HepG2 (cell line): ENCODE measurements around the gene NRBP1. TPM values are rescaled to one million over a fixed set of nuclear protein-coding genes. Genes with fewer than 3 reads are reported as not detected.
A peak's percentile ranks its signal among the peaks of the same experiment; 100 is the strongest.

Experiments
- AHR ChIP-seq: IDR thresholded peaks from 2 replicates; pipeline ENCODE4 v1.6.1; 2018; ENCODE audit warnings: missing genetic modification reagents, missing compliant biosample characterization
- LCORL ChIP-seq, 2 experiments: fragments of 450-650 bp in 1 of 2; sonication (generic) in 1 of 2; formaldehyde crosslinking in 1 of 2; IDR thresholded peaks; 2 replicates each; pipeline versions ENCODE4 v1.5.0 to v1.6.1; 2017 to 2020; ENCODE audit warnings: antibody characterized with exemption in 1 of 2, missing genetic modification reagents in 1 of 2
- MAFG ChIP-seq: sonication (generic); formaldehyde crosslinking; IDR thresholded peaks from 2 replicates; pipeline ENCODE4 v1.5.1; 2020; ENCODE audit warnings: mild to moderate bottlenecking, missing genetic modification reagents
- MIXL1 ChIP-seq: IDR thresholded peaks from 2 replicates; pipeline ENCODE4 v1.6.1; 2016
- NBN ChIP-seq: fragments of 450-650 bp; conservative IDR thresholded peaks from 2 replicates; pipeline ENCODE4 v1.6.1; 2017
- PAF1 ChIP-seq: IDR thresholded peaks from 2 replicates; pipeline ENCODE4 v1.6.1; 2016; ENCODE audit warnings: missing genetic modification reagents, missing compliant biosample characterization
- RFXANK ChIP-seq: IDR thresholded peaks from 2 replicates; pipeline ENCODE4 v1.6.1; 2016
- SP1 ChIP-seq, 2 experiments: fragments of 450-650 bp in 1 of 2; sonication (generic) in 1 of 2; formaldehyde crosslinking in 1 of 2; IDR thresholded peaks; 2 replicates each; pipeline versions ENCODE4 v1.4.0 to v1.6.1; 2016 to 2020; ENCODE audit warnings: missing genetic modification reagents in 1 of 2
- ZIK1 ChIP-seq: sonication (generic); formaldehyde crosslinking; IDR thresholded peaks from 2 replicates; pipeline ENCODE4 v1.5.0; 2020; ENCODE audit warnings: mild to moderate bottlenecking, low read depth, missing genetic modification reagents, borderline replicate concordance
- ZMYM3 ChIP-seq: sonication (generic); formaldehyde crosslinking; IDR thresholded peaks from 2 replicates; pipeline ENCODE4 v1.5.1; 2020; ENCODE audit warnings: mild to moderate bottlenecking, missing genetic modification reagents
- ZNF136 ChIP-seq: sonication (generic); formaldehyde crosslinking; IDR thresholded peaks from 2 replicates; pipeline ENCODE4 v1.8.1; 2022; ENCODE audit warnings: low read depth, mild to moderate bottlenecking, moderate library complexity, missing genetic modification reagents
- ZNF274 ChIP-seq: sonication (generic); formaldehyde crosslinking; IDR thresholded peaks from 2 replicates; pipeline ENCODE4 v1.5.1; 2020; ENCODE audit warnings: mild to moderate bottlenecking, missing genetic modification reagents
- ZNF362 ChIP-seq: sonication (generic); formaldehyde crosslinking; IDR thresholded peaks from 2 replicates; pipeline ENCODE4 v1.4.0; 2020; ENCODE audit warnings: missing genetic modification reagents, mild to moderate bottlenecking, borderline replicate concordance
- ZNF710 ChIP-seq: sonication (generic); formaldehyde crosslinking; IDR thresholded peaks from 2 replicates; pipeline ENCODE4 v1.5.0; 2020; ENCODE audit warnings: mild to moderate bottlenecking, missing genetic modification reagents, borderline replicate concordance
- ZNF766 ChIP-seq: sonication (generic); formaldehyde crosslinking; IDR thresholded peaks from 2 replicates; pipeline ENCODE4 v1.5.0; 2020; ENCODE audit warnings: missing genetic modification reagents, borderline replicate concordance
- ZNF800 ChIP-seq: sonication (generic); formaldehyde crosslinking; IDR thresholded peaks from 2 replicates; pipeline ENCODE4 v1.4.0; 2020; ENCODE audit warnings: missing genetic modification reagents
- ZUFSP ChIP-seq: sonication (generic); formaldehyde crosslinking; IDR thresholded peaks from 2 replicates; pipeline ENCODE4 v1.9.0; 2021; ENCODE audit warnings: missing genetic modification reagents, mild to moderate bottlenecking, borderline replicate concordance
- polyA plus RNA-seq, 8 experiments: library from polyadenylated mRNA; depleted of rRNA in 3 of 8; stranded (reverse) in 7 of 8; unstranded in 1 of 8; fragments of >200 nt; fragmentation: Illumina TruSeq in 4 of 8; extraction: Trizol in 4 of 8; gene quantifications; 2 replicates each; pipeline versions ENCODE4 v1.2.1 to v1.2.3, GENCODE V29; 2011 to 2016; ENCODE audit warnings: low read depth in 4 of 8, missing spikeins in 1 of 8, mixed read lengths in 1 of 8; ENCODE audit not compliant: insufficient read depth in 1 of 8
- total RNA-seq, 5 experiments: library from RNA; depleted of rRNA; stranded (reverse); fragments of >200 nt; fragmentation: Illumina TruSeq; extraction: Trizol; gene quantifications; 2 replicates each; pipeline ENCODE4 v1.2.3, GENCODE V29; 2016; ENCODE audit warnings: low read depth in 1 of 5
- TF ChIP-seq, protein P1 (sequence below): sonication (generic); formaldehyde crosslinking; IDR thresholded peaks from 2 replicates; pipeline ENCODE4 v1.5.0; 2020; ENCODE audit warnings: mild to moderate bottlenecking, missing genetic modification reagents
- TF ChIP-seq, protein P2 (sequence below): sonication (generic); formaldehyde crosslinking; IDR thresholded peaks from 2 replicates; pipeline ENCODE4 v1.5.0; 2020; ENCODE audit warnings: mild to moderate bottlenecking, missing genetic modification reagents

Gene NRBP1
- total and polyA plus RNA-seq, 2 of the 13 experiments (the other 11 are each of a cell fraction or from before 2014, with no cell fraction given) = 165 to 240 TPM

GRCh38 chr2:27428978-27429541 is 629 bp downstream of the NRBP1 start (continued):
- no peak for TF ChIP-seq LCORL (IDR thresholded peaks at IDR 0.05)
- TF ChIP-seq LCORL (CRISPR knock-in tag; IDR thresholded peaks at IDR 0.05) = no peak
- no peak; the same call in 1 of the 2 replicates for TF ChIP-seq ZNF710 (CRISPR knock-in tag)
- TF ChIP-seq ZNF274 (CRISPR knock-in tag) = no peak
- no peak for TF ChIP-seq ZUFSP
- TF ChIP-seq ZNF800 = peak; percentile 41; the same call in 1 of the 2 replicates
- TF ChIP-seq, protein P1, sequence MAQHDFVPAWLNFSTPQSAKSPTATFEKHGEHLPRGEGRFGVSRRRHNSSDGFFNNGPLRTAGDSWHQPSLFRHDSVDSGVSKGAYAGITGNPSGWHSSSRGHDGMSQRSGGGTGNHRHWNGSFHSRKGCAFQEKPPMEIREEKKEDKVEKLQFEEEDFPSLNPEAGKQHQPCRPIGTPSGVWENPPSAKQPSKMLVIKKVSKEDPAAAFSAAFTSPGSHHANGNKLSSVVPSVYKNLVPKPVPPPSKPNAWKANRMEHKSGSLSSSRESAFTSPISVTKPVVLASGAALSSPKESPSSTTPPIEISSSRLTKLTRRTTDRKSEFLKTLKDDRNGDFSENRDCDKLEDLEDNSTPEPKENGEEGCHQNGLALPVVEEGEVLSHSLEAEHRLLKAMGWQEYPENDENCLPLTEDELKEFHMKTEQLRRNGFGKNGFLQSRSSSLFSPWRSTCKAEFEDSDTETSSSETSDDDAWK (CRISPR knock-in tag) = no peak
- TF ChIP-seq PAF1 (CRISPR knock-in tag) = no peak
- 0 out of 2 replicates have a peak, but pooled peaks have one; percentile 17 for TF ChIP-seq ZIK1 (CRISPR knock-in tag)
- no peak for TF ChIP-seq SP1 (IDR thresholded peaks at IDR 0.05)
- peak; percentile 83 for TF ChIP-seq SP1 (CRISPR knock-in tag; IDR thresholded peaks at IDR 0.05)
- TF ChIP-seq ZMYM3 (CRISPR knock-in tag) = no peak
- no peak for TF ChIP-seq MAFG (CRISPR knock-in tag)
- TF ChIP-seq ZNF136 (CRISPR knock-in tag) = no peak
- TF ChIP-seq ZNF766 = 0 out of 2 replicates have a peak, but pooled peaks have one; percentile 68
- TF ChIP-seq AHR = no peak
- TF ChIP-seq MIXL1 = no peak
- TF ChIP-seq NBN = no peak
- no peak for TF ChIP-seq RFXANK (CRISPR knock-in tag)
- TF ChIP-seq, protein P2, sequence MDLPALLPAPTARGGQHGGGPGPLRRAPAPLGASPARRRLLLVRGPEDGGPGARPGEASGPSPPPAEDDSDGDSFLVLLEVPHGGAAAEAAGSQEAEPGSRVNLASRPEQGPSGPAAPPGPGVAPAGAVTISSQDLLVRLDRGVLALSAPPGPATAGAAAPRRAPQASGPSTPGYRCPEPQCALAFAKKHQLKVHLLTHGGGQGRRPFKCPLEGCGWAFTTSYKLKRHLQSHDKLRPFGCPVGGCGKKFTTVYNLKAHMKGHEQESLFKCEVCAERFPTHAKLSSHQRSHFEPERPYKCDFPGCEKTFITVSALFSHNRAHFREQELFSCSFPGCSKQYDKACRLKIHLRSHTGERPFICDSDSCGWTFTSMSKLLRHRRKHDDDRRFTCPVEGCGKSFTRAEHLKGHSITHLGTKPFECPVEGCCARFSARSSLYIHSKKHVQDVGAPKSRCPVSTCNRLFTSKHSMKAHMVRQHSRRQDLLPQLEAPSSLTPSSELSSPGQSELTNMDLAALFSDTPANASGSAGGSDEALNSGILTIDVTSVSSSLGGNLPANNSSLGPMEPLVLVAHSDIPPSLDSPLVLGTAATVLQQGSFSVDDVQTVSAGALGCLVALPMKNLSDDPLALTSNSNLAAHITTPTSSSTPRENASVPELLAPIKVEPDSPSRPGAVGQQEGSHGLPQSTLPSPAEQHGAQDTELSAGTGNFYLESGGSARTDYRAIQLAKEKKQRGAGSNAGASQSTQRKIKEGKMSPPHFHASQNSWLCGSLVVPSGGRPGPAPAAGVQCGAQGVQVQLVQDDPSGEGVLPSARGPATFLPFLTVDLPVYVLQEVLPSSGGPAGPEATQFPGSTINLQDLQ = no peak
- 0 out of 2 replicates have a peak, but pooled peaks have one; percentile 40 for TF ChIP-seq ZNF362
